ENCODE results near the gene PPP2R5E. TPM values are rescaled to one million over a fixed set of nuclear protein-coding genes. Genes with fewer than 3 reads are reported as not detected.

The PPP2R5E gene
- total RNA-seq, 3 donors from 2014 or later (not counting 1 experiment from before 2014, with no cell fraction given) = 57.4 to 64.1 (median 62.4) TPM

DNA sequence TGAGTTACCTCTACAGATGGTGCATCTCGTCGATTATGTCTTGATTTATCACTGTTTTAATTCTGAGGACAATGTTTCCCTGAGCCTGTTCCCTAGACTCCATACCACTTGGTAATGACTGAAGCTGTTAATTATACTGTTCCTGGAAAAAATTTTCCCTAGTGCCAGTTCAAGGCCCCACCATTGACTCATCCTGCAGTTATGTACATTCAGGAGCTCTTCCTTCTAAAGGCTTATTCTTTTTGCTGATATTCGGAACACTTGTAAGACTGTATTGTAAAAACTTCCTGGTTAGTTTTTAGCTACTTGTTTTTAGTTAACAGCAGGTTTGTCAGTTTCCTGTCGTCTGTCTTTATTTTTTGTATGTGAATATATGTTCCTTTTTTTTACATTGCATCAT lies 30.4 kb upstream of the PPP2R5E start:
- H3K27me3 ChIP-seq (ENCODE audit: control insufficient read depth, insufficient read depth, low read length) = no peaks in the 10 kb centered on the region
- H3K9me3 Mint-ChIP-seq = no peaks in the 10 kb centered on the region
- ATAC-seq (no peak), DNase-seq (no peak)
- H3K36me3 Mint-ChIP-seq = no peaks in the 10 kb centered on the region
- H3K9me3 ChIP-seq (ENCODE audit: control insufficient read depth, insufficient read depth, low read length) = no peaks in the 10 kb centered on the region
- 74% methylated on average over 3 of the region's 4 CpGs for WGBS (ENCODE audit: insufficient coverage)
- H3K4me3 Mint-ChIP-seq = no peak overlapping the region
- H3K4me3 ChIP-seq (ENCODE audit: low read length) = no peak overlapping the region
- H3K36me3 ChIP-seq (ENCODE audit: control insufficient read depth, insufficient read depth, low read length) = no peaks in the 10 kb centered on the region
- no peaks in the 10 kb centered on the region for H3K27me3 Mint-ChIP-seq (ENCODE audit: low read depth in 2 of 2)
- TF ChIP-seq, protein P1, sequence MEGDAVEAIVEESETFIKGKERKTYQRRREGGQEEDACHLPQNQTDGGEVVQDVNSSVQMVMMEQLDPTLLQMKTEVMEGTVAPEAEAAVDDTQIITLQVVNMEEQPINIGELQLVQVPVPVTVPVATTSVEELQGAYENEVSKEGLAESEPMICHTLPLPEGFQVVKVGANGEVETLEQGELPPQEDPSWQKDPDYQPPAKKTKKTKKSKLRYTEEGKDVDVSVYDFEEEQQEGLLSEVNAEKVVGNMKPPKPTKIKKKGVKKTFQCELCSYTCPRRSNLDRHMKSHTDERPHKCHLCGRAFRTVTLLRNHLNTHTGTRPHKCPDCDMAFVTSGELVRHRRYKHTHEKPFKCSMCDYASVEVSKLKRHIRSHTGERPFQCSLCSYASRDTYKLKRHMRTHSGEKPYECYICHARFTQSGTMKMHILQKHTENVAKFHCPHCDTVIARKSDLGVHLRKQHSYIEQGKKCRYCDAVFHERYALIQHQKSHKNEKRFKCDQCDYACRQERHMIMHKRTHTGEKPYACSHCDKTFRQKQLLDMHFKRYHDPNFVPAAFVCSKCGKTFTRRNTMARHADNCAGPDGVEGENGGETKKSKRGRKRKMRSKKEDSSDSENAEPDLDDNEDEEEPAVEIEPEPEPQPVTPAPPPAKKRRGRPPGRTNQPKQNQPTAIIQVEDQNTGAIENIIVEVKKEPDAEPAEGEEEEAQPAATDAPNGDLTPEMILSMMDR (IDR thresholded peaks at IDR 0.05) = no peak
- intact Hi-C loops (cut with micrococcal nuclease) = no loop called here
- no peak overlapping the region for H3K27ac Mint-ChIP-seq
- no peaks in the 10 kb centered on the region for H3K4me1 ChIP-seq (ENCODE audit: control insufficient read depth, insufficient read depth, low read length)
- H3K27ac ChIP-seq (ENCODE audit: low read length) = no peak overlapping the region
- no peaks in the 10 kb centered on the region for H3K4me1 Mint-ChIP-seq

DNA sequence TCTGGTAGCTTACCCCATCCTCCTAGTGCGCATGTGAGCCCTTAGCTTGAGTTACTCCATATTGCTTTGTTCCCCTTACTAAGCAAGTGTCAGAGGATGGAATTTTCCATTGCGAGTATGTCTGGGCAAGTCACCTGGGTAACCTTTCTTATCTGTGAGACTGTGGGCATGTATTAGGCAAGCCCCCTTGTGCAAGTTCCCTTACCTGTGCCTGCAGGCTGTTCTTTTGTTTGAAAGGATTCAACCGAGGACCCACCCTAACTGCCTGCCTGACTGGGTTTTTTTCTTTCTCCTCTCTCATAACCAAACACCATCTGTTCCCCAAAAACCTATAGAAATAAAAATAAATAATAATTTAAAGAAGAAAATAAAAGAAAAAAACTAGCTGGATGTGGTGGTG lies 22.3 kb upstream of the PPP2R5E start:
- no peak overlapping the region for H3K4me3 Mint-ChIP-seq
- Histone ChIP-seq H3K27ac (ENCODE audit: low read length) (no peak overlapping the region), H3K4me1 (ENCODE audit: control insufficient read depth, insufficient read depth, low read length) (no peaks in the 10 kb centered on the region), H3K36me3 (ENCODE audit: control insufficient read depth, insufficient read depth, low read length) (no peaks in the 10 kb centered on the region), H3K9me3 (ENCODE audit: control insufficient read depth, insufficient read depth, low read length) (no peaks in the 10 kb centered on the region), H3K4me3 (ENCODE audit: low read length) (no peak overlapping the region), H3K27me3 (ENCODE audit: control insufficient read depth, insufficient read depth, low read length) (peaks cover 6% of the 10 kb centered on the region)
- intact Hi-C loops (cut with micrococcal nuclease) = no loop called here
- WGBS (ENCODE audit: insufficient coverage) = 82% methylated on average over 3 of the region's 3 CpGs
- TF ChIP-seq, protein P1 (IDR thresholded peaks at IDR 0.05) = no peak
- H3K36me3 Mint-ChIP-seq = no peaks in the 10 kb centered on the region
- DNase-seq (no peak), ATAC-seq (no peak)
- H3K4me1 Mint-ChIP-seq = no peaks in the 10 kb centered on the region
- H3K27ac Mint-ChIP-seq = no peak overlapping the region
- H3K9me3 Mint-ChIP-seq = no peaks in the 10 kb centered on the region
- H3K27me3 Mint-ChIP-seq (ENCODE audit: low read depth in 2 of 2) = peaks cover 0 to 2% of the 10 kb centered on the region in 2 donors

DNA sequence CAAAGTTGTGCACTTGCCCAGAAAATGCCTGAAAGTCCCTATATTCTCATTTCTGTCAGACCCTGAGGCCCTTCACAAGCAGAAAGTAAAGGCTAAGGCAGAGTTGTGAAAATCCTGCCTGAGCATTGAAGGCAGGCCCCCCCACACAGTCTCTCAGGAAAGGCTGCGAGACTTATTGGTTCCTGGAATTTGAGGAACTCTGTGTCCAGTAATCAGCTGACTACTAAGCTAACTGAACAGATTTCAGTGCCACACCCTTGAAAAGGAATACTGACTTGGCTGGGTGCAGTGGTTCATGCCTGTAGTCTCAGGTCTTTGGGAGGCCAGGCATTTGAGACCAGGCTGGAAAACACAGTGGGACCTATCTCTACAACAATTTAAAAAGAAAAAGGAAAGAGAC lies 21.1 kb upstream of the PPP2R5E start:
- H3K27ac Mint-ChIP-seq = no peak overlapping the region
- no peak overlapping the region for H3K4me3 ChIP-seq (ENCODE audit: low read length)
- H3K27me3 ChIP-seq (ENCODE audit: control insufficient read depth, insufficient read depth, low read length) = peaks cover 6% of the 10 kb centered on the region
- H3K27ac ChIP-seq (ENCODE audit: low read length) = no peak overlapping the region
- TF ChIP-seq, protein P1 (IDR thresholded peaks at IDR 0.05) = no peak
- no peaks in the 10 kb centered on the region for H3K36me3 ChIP-seq (ENCODE audit: control insufficient read depth, insufficient read depth, low read length)
- peaks cover 0 to 5% of the 10 kb centered on the region in 2 donors for H3K27me3 Mint-ChIP-seq (ENCODE audit: low read depth in 2 of 2)
- H3K4me1 Mint-ChIP-seq = no peaks in the 10 kb centered on the region
- DNase-seq (no peak), ATAC-seq (no peak)
- 31% methylated on average over 1 of the region's 1 CpG for WGBS (ENCODE audit: insufficient coverage)
- intact Hi-C loops (cut with micrococcal nuclease) = no loop called here
- no peaks in the 10 kb centered on the region for H3K9me3 ChIP-seq (ENCODE audit: control insufficient read depth, insufficient read depth, low read length)
- no peaks in the 10 kb centered on the region for H3K9me3 Mint-ChIP-seq
- H3K4me3 Mint-ChIP-seq = no peak overlapping the region
- H3K36me3 Mint-ChIP-seq = no peaks in the 10 kb centered on the region
- H3K4me1 ChIP-seq (ENCODE audit: control insufficient read depth, insufficient read depth, low read length) = no peaks in the 10 kb centered on the region

DNA sequence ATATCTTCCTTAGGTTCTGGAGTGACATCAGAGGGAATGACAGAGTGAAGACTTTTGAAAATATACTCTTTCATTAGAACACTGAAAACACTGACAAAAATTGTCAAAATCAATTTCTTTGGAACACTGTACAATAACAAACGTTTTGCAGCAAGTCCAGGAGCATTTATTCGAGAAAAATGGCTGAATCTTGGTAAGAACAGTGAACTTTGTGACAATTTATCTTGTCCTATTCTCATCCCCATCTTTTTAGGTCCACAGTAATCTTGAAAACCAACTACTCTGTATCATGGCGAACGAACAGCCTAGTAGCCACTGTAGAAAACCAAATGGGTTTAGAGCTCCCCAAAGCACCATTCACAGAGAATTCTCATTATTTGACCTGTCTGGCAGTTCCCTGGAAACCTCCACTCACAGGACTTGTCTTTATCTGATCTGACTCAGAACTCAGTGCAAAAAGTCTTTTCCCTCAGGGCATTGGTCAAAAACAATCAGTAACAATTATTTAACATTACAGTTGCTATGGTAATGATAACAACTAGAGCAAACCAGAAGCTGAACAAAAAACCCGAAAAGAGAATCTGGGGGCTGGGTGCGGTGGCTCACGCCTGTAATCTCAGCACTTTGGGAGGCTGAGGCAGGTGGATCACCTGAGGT lies 20.3 kb upstream of the PPP2R5E start:
- Mint-ChIP-seq H3K4me3 (no peak overlapping the region), H3K4me1 (no peaks in the 10 kb centered on the region), H3K36me3 (no peaks in the 10 kb centered on the region), H3K9me3 (no peaks in the 10 kb centered on the region), H3K27ac (no peak overlapping the region), H3K27me3 (ENCODE audit: low read depth in 2 of 2) (peaks cover 0 to 5% of the 10 kb centered on the region in 2 donors)
- no peak overlapping the region for H3K4me3 ChIP-seq (ENCODE audit: low read length)
- 82% methylated on average over 7 of the region's 7 CpGs for WGBS (ENCODE audit: insufficient coverage)
- H3K27ac ChIP-seq (ENCODE audit: low read length) = no peak overlapping the region
- peaks cover 6% of the 10 kb centered on the region for H3K27me3 ChIP-seq (ENCODE audit: control insufficient read depth, insufficient read depth, low read length)
- H3K4me1 ChIP-seq (ENCODE audit: control insufficient read depth, insufficient read depth, low read length) = no peaks in the 10 kb centered on the region
- TF ChIP-seq, protein P1 (IDR thresholded peaks at IDR 0.05) = no peak
- DNase-seq (no peak), ATAC-seq (no peak)
- no peaks in the 10 kb centered on the region for H3K9me3 ChIP-seq (ENCODE audit: control insufficient read depth, insufficient read depth, low read length)
- H3K36me3 ChIP-seq (ENCODE audit: control insufficient read depth, insufficient read depth, low read length) = no peaks in the 10 kb centered on the region
- intact Hi-C loops (cut with micrococcal nuclease) = no loop called here

All from natural killer cell (primary cell).